ENCODE data around the gene KRTAP17-1. TPM values are rescaled to one million over a fixed set of nuclear protein-coding genes. Genes with fewer than 3 reads are reported as not detected.

Gene KRTAP17-1
- total and polyA plus RNA-seq, 4 donors = not detected

GRCh38 chr17:41338961-41339485, 23.5 kb upstream of the KRTAP17-1 start:
- peak; percentile 75 for ATAC-seq (ENCODE audit: insufficient read depth, low FRiP score)

DNA sequence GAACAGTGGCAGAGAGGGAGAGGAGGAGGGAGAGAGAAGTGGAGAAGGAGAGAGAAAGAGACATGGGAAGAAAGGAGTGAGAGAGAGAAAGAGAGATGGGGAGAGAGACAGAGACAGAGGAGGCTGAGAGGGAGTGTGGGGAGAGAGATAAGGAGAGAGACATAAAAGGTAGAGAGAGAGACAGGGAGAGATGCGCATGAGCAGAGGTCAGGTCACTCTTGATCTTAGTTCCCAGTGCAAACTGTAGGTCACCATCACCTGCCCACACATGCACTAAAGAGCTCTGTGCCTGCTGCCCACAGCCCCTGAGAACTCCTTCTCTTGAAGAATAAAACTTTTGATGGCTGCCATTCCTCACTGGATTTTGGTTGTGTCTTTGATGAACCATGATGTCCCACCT, 20.2 kb upstream of the KRTAP17-1 start:
- Histone ChIP-seq H3K36me3 (ENCODE audit: control insufficient read depth in 4 of 4, insufficient read depth in 4 of 4, low read length in 4 of 4) (no peaks in the 10 kb centered on the region), H3K4me1 (ENCODE audit: control insufficient read depth in 5 of 5, insufficient read depth in 5 of 5, low read length in 5 of 5) (peaks cover 0 to 11% (median 0%) of the 10 kb centered on the region in 5 donors), H3K9me3 (ENCODE audit: control insufficient read depth in 4 of 4, insufficient read depth in 3 of 4, low read length in 3 of 4) (peaks cover 0 to 3% (median 0%) of the 10 kb centered on the region in 4 donors), H3K27me3 (ENCODE audit: control insufficient read depth in 3 of 3, insufficient read depth in 3 of 3, low read length in 2 of 3) (no peaks in the 10 kb centered on the region), H3K4me3 (no peak overlapping the region), H3K27ac (ENCODE audit: low read depth in 1 of 2, low read length in 1 of 2) (no peak overlapping the region), H3K9ac (ENCODE audit: insufficient read depth in 1 of 2, low read length in 2 of 2) (no peak overlapping the region)
- no peak for DNase-seq
- TF ChIP-seq, protein P1, sequence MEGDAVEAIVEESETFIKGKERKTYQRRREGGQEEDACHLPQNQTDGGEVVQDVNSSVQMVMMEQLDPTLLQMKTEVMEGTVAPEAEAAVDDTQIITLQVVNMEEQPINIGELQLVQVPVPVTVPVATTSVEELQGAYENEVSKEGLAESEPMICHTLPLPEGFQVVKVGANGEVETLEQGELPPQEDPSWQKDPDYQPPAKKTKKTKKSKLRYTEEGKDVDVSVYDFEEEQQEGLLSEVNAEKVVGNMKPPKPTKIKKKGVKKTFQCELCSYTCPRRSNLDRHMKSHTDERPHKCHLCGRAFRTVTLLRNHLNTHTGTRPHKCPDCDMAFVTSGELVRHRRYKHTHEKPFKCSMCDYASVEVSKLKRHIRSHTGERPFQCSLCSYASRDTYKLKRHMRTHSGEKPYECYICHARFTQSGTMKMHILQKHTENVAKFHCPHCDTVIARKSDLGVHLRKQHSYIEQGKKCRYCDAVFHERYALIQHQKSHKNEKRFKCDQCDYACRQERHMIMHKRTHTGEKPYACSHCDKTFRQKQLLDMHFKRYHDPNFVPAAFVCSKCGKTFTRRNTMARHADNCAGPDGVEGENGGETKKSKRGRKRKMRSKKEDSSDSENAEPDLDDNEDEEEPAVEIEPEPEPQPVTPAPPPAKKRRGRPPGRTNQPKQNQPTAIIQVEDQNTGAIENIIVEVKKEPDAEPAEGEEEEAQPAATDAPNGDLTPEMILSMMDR (IDR thresholded peaks at IDR 0.05; ENCODE audit: control extremely low read depth, extremely low read depth) = no peak
- ATAC-seq (ENCODE audit: insufficient read depth, low FRiP score) = no peak
- 100% methylated on average over 1 of the region's 1 CpG for WGBS, 2 donors

More at GRCh38 chr17:41338961-41339485, 23.5 kb upstream of the KRTAP17-1 start:
- 20 to 29% methylated on average over 5 of the region's 5 CpGs for WGBS, 2 donors
- TF ChIP-seq, protein P1 (IDR thresholded peaks at IDR 0.05; ENCODE audit: control extremely low read depth, extremely low read depth) = no peak
- Histone ChIP-seq H3K4me3 (no peak overlapping the region), H3K9ac (ENCODE audit: insufficient read depth in 1 of 2, low read length in 2 of 2) (no peak overlapping the region), H3K36me3 (ENCODE audit: control insufficient read depth in 4 of 4, insufficient read depth in 4 of 4, low read length in 4 of 4) (no peaks in the 10 kb centered on the region), H3K4me1 (ENCODE audit: control insufficient read depth in 5 of 5, insufficient read depth in 5 of 5, low read length in 5 of 5) (peaks cover 0 to 11% (median 0%) of the 10 kb centered on the region in 5 donors), H3K27me3 (ENCODE audit: control insufficient read depth in 3 of 3, insufficient read depth in 3 of 3, low read length in 2 of 3) (no peaks in the 10 kb centered on the region), H3K27ac (ENCODE audit: low read depth in 1 of 2, low read length in 1 of 2) (peak overlapping the region in 1 of 2 donors; percentile 7), H3K9me3 (ENCODE audit: control insufficient read depth in 4 of 4, insufficient read depth in 3 of 4, low read length in 3 of 4) (peaks cover 0 to 7% (median 0%) of the 10 kb centered on the region in 4 donors)
- peak in 2 of 3 donors; percentile 53 to 63 for DNase-seq

- Histone ChIP-seq H3K27ac (ENCODE audit: low read depth in 1 of 2, low read length in 1 of 2) (no peak overlapping the region), H3K9ac (ENCODE audit: insufficient read depth in 1 of 2, low read length in 2 of 2) (no peak overlapping the region), H3K4me3 (no peak overlapping the region), H3K36me3 (ENCODE audit: control insufficient read depth in 4 of 4, insufficient read depth in 4 of 4, low read length in 4 of 4) (no peaks in the 10 kb centered on the region), H3K9me3 (ENCODE audit: control insufficient read depth in 4 of 4, insufficient read depth in 3 of 4, low read length in 3 of 4) (peaks cover 0 to 3% (median 0%) of the 10 kb centered on the region in 4 donors), H3K27me3 (ENCODE audit: control insufficient read depth in 3 of 3, insufficient read depth in 3 of 3, low read length in 2 of 3) (no peaks in the 10 kb centered on the region), H3K4me1 (ENCODE audit: control insufficient read depth in 5 of 5, insufficient read depth in 5 of 5, low read length in 5 of 5) (peaks cover 0 to 14% (median 0%) of the 10 kb centered on the region in 5 donors)
- DNase-seq (no peak), ATAC-seq (ENCODE audit: insufficient read depth, low FRiP score) (no peak)
- 75 to 79% methylated on average over 6 of the region's 6 CpGs for WGBS, 2 donors
- TF ChIP-seq, protein P1 (IDR thresholded peaks at IDR 0.05; ENCODE audit: control extremely low read depth, extremely low read depth) = no peak
Measured at GRCh38 chr17:41334385-41335305, 19.1 kb upstream of the KRTAP17-1 start.

All from lung (tissue), 12 donors.